ENCODE data around the gene HNRNPH3. TPM values are rescaled to one million over a fixed set of nuclear protein-coding genes. Genes with fewer than 3 reads are reported as not detected.

Gene HNRNPH3
- total and polyA plus RNA-seq, 2 donors (not counting 1 experiment from before 2014, with no cell fraction given), result 23.6 to 124 TPM

DNA sequence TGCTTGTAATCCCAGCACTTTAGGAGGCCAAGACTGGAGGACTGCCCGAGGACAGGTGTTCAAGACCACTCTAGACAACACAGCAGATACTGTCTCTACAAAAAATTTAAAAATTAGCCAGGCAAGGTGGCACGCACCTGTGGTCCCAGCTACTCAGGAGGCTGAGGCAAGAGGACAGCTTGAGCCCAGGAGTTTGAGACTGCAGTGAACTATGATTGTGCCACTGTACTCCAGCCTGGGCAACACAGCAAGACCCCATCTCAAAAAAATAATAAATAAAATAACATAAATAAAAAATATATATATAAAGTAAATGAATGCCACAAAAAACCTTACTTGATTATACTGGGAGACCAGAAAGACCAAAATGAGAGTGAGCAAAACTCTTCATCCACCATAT lies 21.7 kb downstream of the HNRNPH3 start:
- H2AFZ ChIP-seq (ENCODE audit: insufficient read depth, low read depth, low read length, poor library complexity, severe bottlenecking), result no peak overlapping the region
- no peaks in the 10 kb centered on the region for H3K79me2 ChIP-seq (ENCODE audit: control insufficient read depth, insufficient read depth, low read length)
- Mint-ChIP-seq H3K27ac (no peak overlapping the region), H3K4me1 (no peaks in the 10 kb centered on the region), H3K27me3 (no peaks in the 10 kb centered on the region), H3K4me3 (no peak overlapping the region), H3K9me3 (ENCODE audit: insufficient read depth) (no peaks in the 10 kb centered on the region)
- no peaks in the 10 kb centered on the region for H3K9me3 ChIP-seq (ENCODE audit: control extremely low read depth in 1 of 3, control insufficient read depth in 2 of 3, insufficient read depth in 1 of 3, low read length in 2 of 3)
- no peak overlapping the region for H3K4me3 ChIP-seq (ENCODE audit: control extremely low read depth in 1 of 5, extremely low read depth in 1 of 5, insufficient read depth in 1 of 5, low read depth in 2 of 5, low read length in 4 of 5)
- H3K36me3 ChIP-seq (replicated peaks in 1 of 2; ENCODE audit: control extremely low read depth in 1 of 2, control insufficient read depth in 1 of 2, extremely low read depth in 1 of 2, insufficient read depth in 2 of 2, low read length in 1 of 2), result peaks cover 6 to 19% of the 10 kb centered on the region in 2 experiments
- H4K20me1 ChIP-seq (ENCODE audit: control insufficient read depth, insufficient read depth, low read length, poor library complexity, severe bottlenecking), result no peaks in the 10 kb centered on the region
- H3K27ac ChIP-seq (ENCODE audit: low read length in 2 of 2), result no peak overlapping the region
- intact Hi-C loops (cut with micrococcal nuclease), result no loop called here
- ChIA-PET POLR2A (no interaction called here), CTCF (no interaction called here)
- no peak for TF ChIP-seq EZH2 (IDR thresholded peaks at IDR 0.05; ENCODE audit: borderline replicate concordance, insufficient read depth, low read depth, low read length, poor library complexity, severe bottlenecking)
- TF ChIP-seq, protein P1, sequence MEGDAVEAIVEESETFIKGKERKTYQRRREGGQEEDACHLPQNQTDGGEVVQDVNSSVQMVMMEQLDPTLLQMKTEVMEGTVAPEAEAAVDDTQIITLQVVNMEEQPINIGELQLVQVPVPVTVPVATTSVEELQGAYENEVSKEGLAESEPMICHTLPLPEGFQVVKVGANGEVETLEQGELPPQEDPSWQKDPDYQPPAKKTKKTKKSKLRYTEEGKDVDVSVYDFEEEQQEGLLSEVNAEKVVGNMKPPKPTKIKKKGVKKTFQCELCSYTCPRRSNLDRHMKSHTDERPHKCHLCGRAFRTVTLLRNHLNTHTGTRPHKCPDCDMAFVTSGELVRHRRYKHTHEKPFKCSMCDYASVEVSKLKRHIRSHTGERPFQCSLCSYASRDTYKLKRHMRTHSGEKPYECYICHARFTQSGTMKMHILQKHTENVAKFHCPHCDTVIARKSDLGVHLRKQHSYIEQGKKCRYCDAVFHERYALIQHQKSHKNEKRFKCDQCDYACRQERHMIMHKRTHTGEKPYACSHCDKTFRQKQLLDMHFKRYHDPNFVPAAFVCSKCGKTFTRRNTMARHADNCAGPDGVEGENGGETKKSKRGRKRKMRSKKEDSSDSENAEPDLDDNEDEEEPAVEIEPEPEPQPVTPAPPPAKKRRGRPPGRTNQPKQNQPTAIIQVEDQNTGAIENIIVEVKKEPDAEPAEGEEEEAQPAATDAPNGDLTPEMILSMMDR (IDR thresholded peaks at IDR 0.05), result no peak
- no peaks in the 10 kb centered on the region for H3K27me3 ChIP-seq (replicated peaks in 1 of 4; ENCODE audit: control extremely low read depth in 1 of 4, control insufficient read depth in 3 of 4, insufficient read depth in 4 of 4, low read length in 3 of 4)
- no peaks in the 10 kb centered on the region for H3K4me1 ChIP-seq (ENCODE audit: control insufficient read depth in 2 of 2, insufficient read depth in 2 of 2, low read length in 2 of 2)
- DNase-seq, result no peak
- WGBS (ENCODE audit: insufficient coverage), result 100% methylated on average over 2 of the region's 2 CpGs
- H3K4me2 ChIP-seq (replicated peaks; ENCODE audit: low read depth, low read length, poor library complexity, severe bottlenecking), result no peak overlapping the region
- ATAC-seq (ENCODE audit: low read depth), result no peak
- no peak overlapping the region for H3K9ac ChIP-seq (ENCODE audit: low read length)

DNA sequence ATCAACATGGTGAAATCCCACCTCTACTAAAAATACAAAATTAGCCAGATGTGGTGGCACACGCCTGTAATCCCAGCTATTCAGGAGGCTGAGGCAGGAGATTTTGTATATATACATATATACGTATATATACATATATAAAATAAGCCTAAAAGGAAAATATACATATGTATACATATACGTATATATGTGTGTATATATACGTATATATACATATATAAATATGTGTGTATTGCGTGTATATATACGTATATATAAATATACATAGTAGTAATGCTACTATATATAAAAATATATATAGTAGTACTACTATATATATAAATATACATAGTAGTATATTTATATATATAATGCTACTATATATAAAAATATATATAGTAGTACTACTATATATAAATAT lies 27.3 kb downstream of the HNRNPH3 start:
- Histone ChIP-seq H3K27ac (ENCODE audit: low read length in 2 of 2) (no peak overlapping the region), H4K20me1 (ENCODE audit: control insufficient read depth, insufficient read depth, low read length, poor library complexity, severe bottlenecking) (no peaks in the 10 kb centered on the region), H2AFZ (ENCODE audit: insufficient read depth, low read depth, low read length, poor library complexity, severe bottlenecking) (no peak overlapping the region), H3K4me2 (replicated peaks; ENCODE audit: low read depth, low read length, poor library complexity, severe bottlenecking) (no peak overlapping the region), H3K9ac (ENCODE audit: low read length) (no peak overlapping the region), H3K9me3 (ENCODE audit: control extremely low read depth in 1 of 3, control insufficient read depth in 2 of 3, insufficient read depth in 1 of 3, low read length in 2 of 3) (no peaks in the 10 kb centered on the region), H3K36me3 (replicated peaks in 1 of 2; ENCODE audit: control extremely low read depth in 1 of 2, control insufficient read depth in 1 of 2, extremely low read depth in 1 of 2, insufficient read depth in 2 of 2, low read length in 1 of 2) (peaks cover 3 to 5% of the 10 kb centered on the region in 2 experiments), H3K79me2 (ENCODE audit: control insufficient read depth, insufficient read depth, low read length) (no peaks in the 10 kb centered on the region), H3K4me3 (ENCODE audit: control extremely low read depth in 1 of 5, extremely low read depth in 1 of 5, insufficient read depth in 1 of 5, low read depth in 2 of 5, low read length in 4 of 5) (no peak overlapping the region), H3K4me1 (ENCODE audit: control insufficient read depth in 2 of 2, insufficient read depth in 2 of 2, low read length in 2 of 2) (peaks cover 5% of the 10 kb centered on the region in 2 donors), H3K27me3 (replicated peaks in 1 of 4; ENCODE audit: control extremely low read depth in 1 of 4, control insufficient read depth in 3 of 4, insufficient read depth in 4 of 4, low read length in 3 of 4) (no peaks in the 10 kb centered on the region)
- ChIA-PET CTCF (no interaction called here), POLR2A (no interaction called here)
- H3K27me3 Mint-ChIP-seq, result no peaks in the 10 kb centered on the region
- WGBS (ENCODE audit: insufficient coverage), result no CpG with 5 or more reads among the region's 6 CpGs
- no peaks in the 10 kb centered on the region for H3K9me3 Mint-ChIP-seq (ENCODE audit: insufficient read depth)
- TF ChIP-seq, protein P1 (IDR thresholded peaks at IDR 0.05), result no peak
- TF ChIP-seq EZH2 (IDR thresholded peaks at IDR 0.05; ENCODE audit: borderline replicate concordance, insufficient read depth, low read depth, low read length, poor library complexity, severe bottlenecking), result no peak
- ATAC-seq (ENCODE audit: low read depth) (no peak), DNase-seq (no peak)
- intact Hi-C loops (cut with micrococcal nuclease), result no loop called here
- H3K4me3 Mint-ChIP-seq, result no peak overlapping the region
- peaks cover 3% of the 10 kb centered on the region for H3K4me1 Mint-ChIP-seq
- no peak overlapping the region for H3K27ac Mint-ChIP-seq
